B cell (primary cell): Measurements from ENCODE around the gene PXN. TPM values are rescaled to one million over a fixed set of nuclear protein-coding genes. Genes with fewer than 3 reads are reported as not detected.

Source experiments
- ATAC-seq: fragments of 200-7000 bp; cut with Tn5 transposase; one replicate; pipeline ENCODE4 v1.10.0; 2021; ENCODE audit warnings: low read depth, mild to moderate bottlenecking, moderate number of reproducible peaks, moderate library complexity
- CTCF ChIA-PET: fragments of 350-600 bp; sonication (Branson Sonifier 250); formaldehyde crosslinking; loops from one replicate; lab custom pipeline; 2021; ENCODE audit warnings: antibody characterized with exemption, inconsistent platforms; lab: Charles Lee
- POLR2A ChIA-PET: fragments of 350-600 bp; sonication (Branson Sonifier 250); formaldehyde crosslinking; loops from one replicate; lab custom pipeline; 2021; ENCODE audit warnings: antibody characterized with exemption; lab: Charles Lee
- DNase-seq: peaks from one replicate; pipeline ENCODE4 v3.0.0; 2013
- H2AFZ ChIP-seq: 2 replicates; pipeline ENCODE4 v1.6.1; 2012; ENCODE audit warnings: mild to moderate bottlenecking, low read depth, low read length; ENCODE audit not compliant: insufficient read depth, poor library complexity, severe bottlenecking
- H3K27ac ChIP-seq, 2 donors: 1 replicate in 1 of 2; 2 replicates in 1 of 2; pipeline ENCODE4 v1.5.1; 2012 to 2013; ENCODE audit warnings: low read length in 2 of 2, mild to moderate bottlenecking in 2 of 2, moderate library complexity in 1 of 2
- H3K27me3 ChIP-seq, 4 experiments: fragments of 200-600 bp in 1 of 4; sonication (generic) in 1 of 4; replicated peaks in 1 of 4; 1 replicate in 2 of 4; 2 replicates in 2 of 4; pipeline versions ENCODE4 v1.6.1 to v1.7.0; 2013 to 2016; ENCODE audit warnings: low read length in 3 of 4, mild to moderate bottlenecking in 2 of 4, mixed read lengths in 1 of 4, moderate library complexity in 1 of 4; ENCODE audit not compliant: insufficient read depth in 4 of 4, control insufficient read depth in 3 of 4; ENCODE audit errors: control extremely low read depth in 1 of 4
- H3K36me3 ChIP-seq, 2 experiments: replicated peaks in 1 of 2; 1 replicate in 1 of 2; 2 replicates in 1 of 2; pipeline versions ENCODE4 v1.6.1 to v1.7.1; 2013; ENCODE audit warnings: low read length in 1 of 2; ENCODE audit not compliant: insufficient read depth in 2 of 2, control insufficient read depth in 1 of 2; ENCODE audit errors: control extremely low read depth in 1 of 2, extremely low read depth in 1 of 2
- H3K4me1 ChIP-seq, 2 donors: fragments of 200-600 bp in 1 of 2; sonication (generic) in 1 of 2; 1 replicate in 1 of 2; 2 replicates in 1 of 2; pipeline versions ENCODE4 v1.5.1 to v1.6.1; 2013 to 2017; ENCODE audit warnings: low read length in 2 of 2; ENCODE audit not compliant: control insufficient read depth in 2 of 2, insufficient read depth in 2 of 2
- H3K4me2 ChIP-seq: replicated peaks from 2 replicates; pipeline ENCODE3; 2012; ENCODE audit warnings: mild to moderate bottlenecking, low read depth, low read length; ENCODE audit not compliant: poor library complexity, severe bottlenecking
- H3K4me3 ChIP-seq, 5 experiments: fragments of 200-600 bp in 1 of 5; sonication (generic) in 1 of 5; 1 replicate in 3 of 5; 2 replicates in 2 of 5; pipeline versions ENCODE4 v1.5.1 to v1.7.0; 2011 to 2016; ENCODE audit warnings: low read length in 4 of 5, mild to moderate bottlenecking in 4 of 5, low read depth in 2 of 5, control low read depth in 1 of 5, moderate library complexity in 1 of 5; ENCODE audit not compliant: insufficient read depth in 1 of 5; ENCODE audit errors: control extremely low read depth in 1 of 5, extremely low read depth in 1 of 5
- H3K79me2 ChIP-seq: fragments of 200-600 bp; sonication (generic); one replicate; pipeline ENCODE4 v1.6.0; 2016; ENCODE audit warnings: low read length; ENCODE audit not compliant: control insufficient read depth, insufficient read depth
- H3K9ac ChIP-seq: fragments of 200-600 bp; sonication (generic); 2 replicates; pipeline ENCODE4 v1.6.1; 2017; ENCODE audit warnings: mild to moderate bottlenecking, low read length, moderate library complexity
- H3K9me3 ChIP-seq, 3 donors: one replicate each; pipeline versions ENCODE4 v1.6.1 to v1.7.1; 2013; ENCODE audit warnings: low read length in 2 of 3; ENCODE audit not compliant: control insufficient read depth in 2 of 3, insufficient read depth in 1 of 3; ENCODE audit errors: control extremely low read depth in 1 of 3
- H4K20me1 ChIP-seq: 2 replicates; pipeline ENCODE4 v1.6.0; 2012; ENCODE audit warnings: mild to moderate bottlenecking, low read length; ENCODE audit not compliant: insufficient read depth, control insufficient read depth, poor library complexity, severe bottlenecking
- H3K27ac Mint-ChIP-seq: one replicate; pipeline ENCODE4 v1.8.0; 2021; ENCODE audit warnings: mixed read lengths
- H3K27me3 Mint-ChIP-seq: one replicate; pipeline ENCODE4 v1.8.0; 2021; ENCODE audit warnings: mixed read lengths
- H3K4me1 Mint-ChIP-seq: one replicate; pipeline ENCODE4 v1.8.0; 2021; ENCODE audit warnings: mixed read lengths
- H3K4me3 Mint-ChIP-seq: one replicate; pipeline ENCODE4 v1.8.0; 2021; ENCODE audit warnings: mixed read lengths
- H3K9me3 Mint-ChIP-seq: one replicate; pipeline ENCODE4 v1.8.0; 2022; ENCODE audit warnings: mixed read lengths; ENCODE audit not compliant: insufficient read depth
- CTCF ChIP-seq: fragments of 200-600 bp; IDR thresholded peaks from one replicate; pipeline ENCODE4 v1.8.0; 2022; ENCODE audit warnings: antibody characterized with exemption, mild to moderate bottlenecking
- EZH2 ChIP-seq: IDR thresholded peaks from 2 replicates; pipeline ENCODE4 v1.6.1; 2012; ENCODE audit warnings: borderline replicate concordance, low read depth, mild to moderate bottlenecking, moderate library complexity, low read length; ENCODE audit not compliant: insufficient read depth, poor library complexity, severe bottlenecking
- WGBS: methylation state at CpG from one replicate; pipeline ENCODE4 v1.1.5; 2013; ENCODE audit warnings: missing lambda C conversion rate; ENCODE audit not compliant: insufficient coverage; 5-methylcytosine and 5-hydroxymethylcytosine counted together
- intact Hi-C: fragments of 100-400 bp; cut with micrococcal nuclease; formaldehyde crosslinking; loops from one replicate; pipeline ENCODE4 v1.10.0; 2022
- polyA plus RNA-seq: library from polyadenylated mRNA; depleted of rRNA; stranded (reverse); fragments of >200 nt; gene quantifications from 2 replicates; pipeline ENCODE4 v1.2.3, GENCODE V29; 2012
- total RNA-seq, 2 donors: library from RNA; stranded (reverse); fragments of 120-200 nt in 1 of 2; gene quantifications; 1 replicate in 1 of 2; 2 replicates in 1 of 2; pipeline versions ENCODE4 v1.2.3 to v1.2.4, GENCODE V29; 2013 to 2022

The PXN gene
- total and polyA plus RNA-seq, 2 donors (not counting 1 experiment from before 2014, with no cell fraction given) = 2.0 to 3.1 TPM

GRCh38 chr12:120235369-120236323 lies 29.9 kb downstream of the PXN start:
- Histone ChIP-seq H3K4me1 (peaks cover 20% of the 10 kb centered on the region in 2 donors), H3K9ac (no peak overlapping the region), H3K27ac (no peak overlapping the region), H3K9me3 (peaks cover 0 to 3% (median 0%) of the 10 kb centered on the region in 3 donors), H3K36me3 (no peaks in the 10 kb centered on the region), H4K20me1 (peaks cover 12% of the 10 kb centered on the region), H3K4me2 (no peak overlapping the region), H3K27me3 (peaks cover 0 to 91% (median 48%) of the 10 kb centered on the region in 4 experiments), H2AFZ (no peak overlapping the region), H3K79me2 (no peaks in the 10 kb centered on the region), H3K4me3 (no peak overlapping the region)
- Mint-ChIP-seq H3K27me3 (peaks cover 68% of the 10 kb centered on the region), H3K4me3 (no peak overlapping the region), H3K27ac (no peak overlapping the region), H3K9me3 (no peaks in the 10 kb centered on the region), H3K4me1 (peaks cover 22% of the 10 kb centered on the region)
- intact Hi-C loops = no loop called here
- WGBS = 90% methylated on average over 16 of the region's 18 CpGs
- ChIA-PET CTCF (interaction anchor here (2.3 to 7.2 kb wide), 2 partner anchors 8 to 30 kb away, joined by 9 to 48 read pairs; partner anchors contain the start of gene PXN), POLR2A (interaction anchor here (0.8 kb wide), 1 partner anchor 32 kb away, joined by 3 read pairs; no protein-coding TSS in a partner anchor)
- DNase-seq (no peak), ATAC-seq (no peak)
- TF ChIP-seq CTCF (no peak), EZH2 (no peak)
